Esophagus (tissue), 2 donors: ENCODE data around the gene ATP2B2. TPM values are rescaled to one million over a fixed set of nuclear protein-coding genes. Genes with fewer than 3 reads are reported as not detected.

ENCODE experiments used
- H3K27ac ChIP-seq, 2 donors: one replicate each; pipeline ENCODE4 v1.5.1; 2013; ENCODE audit warnings: low read depth in 2 of 2, mild to moderate bottlenecking in 2 of 2, inconsistent platforms in 1 of 2, low read length in 1 of 2, moderate library complexity in 1 of 2
- H3K27me3 ChIP-seq, 2 donors: one replicate each; pipeline ENCODE4 v1.6.1; 2013; ENCODE audit warnings: low read length in 2 of 2, control low read depth in 1 of 2, mild to moderate bottlenecking in 1 of 2; ENCODE audit not compliant: insufficient read depth in 2 of 2, control insufficient read depth in 1 of 2
- H3K36me3 ChIP-seq, 2 donors: one replicate each; pipeline ENCODE4 v1.6.1; 2013; ENCODE audit warnings: low read length in 1 of 2; ENCODE audit not compliant: control insufficient read depth in 2 of 2, insufficient read depth in 2 of 2
- H3K4me1 ChIP-seq, 2 donors: one replicate each; pipeline ENCODE4 v1.6.1; 2013; ENCODE audit warnings: low read length in 1 of 2; ENCODE audit not compliant: control insufficient read depth in 2 of 2, insufficient read depth in 2 of 2
- H3K4me3 ChIP-seq, 2 donors: one replicate each; pipeline ENCODE4 v1.5.1; 2013; ENCODE audit warnings: low read length in 2 of 2, mild to moderate bottlenecking in 2 of 2, low read depth in 1 of 2, moderate library complexity in 1 of 2
- H3K9me3 ChIP-seq, 2 donors: one replicate each; pipeline ENCODE4 v1.6.1; 2013; ENCODE audit warnings: mild to moderate bottlenecking in 2 of 2, low read depth in 1 of 2, low read length in 1 of 2, moderate library complexity in 1 of 2; ENCODE audit not compliant: control insufficient read depth in 2 of 2, insufficient read depth in 1 of 2
- WGBS, 2 donors: extraction: QIAGEN DNeasy Blood & Tissue Kit; methylation state at CpG; one replicate each; pipeline ENCODE4 v1.1.7; 2013; 5-methylcytosine and 5-hydroxymethylcytosine counted together
- polyA plus RNA-seq, 2 donors: library from polyadenylated mRNA; stranded (reverse); fragments of 200-250 nt; gene quantifications; one replicate each; pipeline ENCODE4 v1.2.3, GENCODE V29; 2013
- donor health status: healthy with polysubstance abuse.
- donor health status: Bipolar disorder and iron deficiency.

The ATP2B2 gene
- polyA plus RNA-seq, 2 donors, result 0.06 to 0.08 TPM

- no peaks in the 10 kb centered on the region for H3K27me3 ChIP-seq
- H3K4me3 ChIP-seq, result no peak overlapping the region
- H3K36me3 ChIP-seq, result no peaks in the 10 kb centered on the region
- H3K27ac ChIP-seq, result no peak overlapping the region
- 57 to 59% methylated on average over 5 of the region's 5 CpGs for WGBS, 2 donors
- H3K9me3 ChIP-seq, result no peaks in the 10 kb centered on the region
- H3K4me1 ChIP-seq, result no peaks in the 10 kb centered on the region
Measured at GRCh38 chr3:10523561-10523960, 18.2 kb upstream of the ATP2B2 start.

GRCh38 chr3:10522646-10523303 lies 17.4 kb upstream of the ATP2B2 start:
- Histone ChIP-seq H3K27me3 (no peaks in the 10 kb centered on the region), H3K27ac (no peak overlapping the region), H3K4me1 (no peaks in the 10 kb centered on the region), H3K4me3 (no peak overlapping the region), H3K9me3 (no peaks in the 10 kb centered on the region), H3K36me3 (no peaks in the 10 kb centered on the region)
- WGBS, 2 donors, result 78 to 86% methylated on average over 3 of the region's 3 CpGs

- no peak overlapping the region for H3K4me3 ChIP-seq
- H3K4me1 ChIP-seq, result no peaks in the 10 kb centered on the region
- 67 to 69% methylated on average over 6 of the region's 6 CpGs for WGBS, 2 donors
- H3K27ac ChIP-seq, result no peak overlapping the region
- no peaks in the 10 kb centered on the region for H3K36me3 ChIP-seq
- H3K27me3 ChIP-seq, result no peaks in the 10 kb centered on the region
- H3K9me3 ChIP-seq, result no peaks in the 10 kb centered on the region
Measured at GRCh38 chr3:10521772-10522441, 16.5 kb upstream of the ATP2B2 start.

- no peaks in the 10 kb centered on the region for H3K4me1 ChIP-seq
- no peak overlapping the region for H3K4me3 ChIP-seq
- 76% methylated on average over 4 of the region's 4 CpGs for WGBS, 2 donors
- H3K36me3 ChIP-seq, result no peaks in the 10 kb centered on the region
- H3K27me3 ChIP-seq, result no peaks in the 10 kb centered on the region
- no peak overlapping the region for H3K27ac ChIP-seq
- H3K9me3 ChIP-seq, result no peaks in the 10 kb centered on the region
Measured at GRCh38 chr3:10520072-10520471, 14.7 kb upstream of the ATP2B2 start.

GRCh38 chr3:10519236-10519635 lies 13.8 kb upstream of the ATP2B2 start:
- Histone ChIP-seq H3K4me1 (no peaks in the 10 kb centered on the region), H3K4me3 (no peak overlapping the region), H3K36me3 (no peaks in the 10 kb centered on the region), H3K27ac (no peak overlapping the region), H3K9me3 (no peaks in the 10 kb centered on the region), H3K27me3 (no peaks in the 10 kb centered on the region)
- WGBS, 2 donors, result 79 to 83% methylated on average over 7 of the region's 7 CpGs

- H3K4me3 ChIP-seq, result no peak overlapping the region
- no peaks in the 10 kb centered on the region for H3K27me3 ChIP-seq
- no peaks in the 10 kb centered on the region for H3K9me3 ChIP-seq
- 72 to 75% methylated on average over 13 of the region's 13 CpGs for WGBS, 2 donors
- H3K36me3 ChIP-seq, result no peaks in the 10 kb centered on the region
- no peaks in the 10 kb centered on the region for H3K4me1 ChIP-seq
- H3K27ac ChIP-seq, result no peak overlapping the region
Measured at GRCh38 chr3:10518506-10519150, 13.2 kb upstream of the ATP2B2 start.

GRCh38 chr3:10517627-10518026 lies 12.2 kb upstream of the ATP2B2 start:
- Histone ChIP-seq H3K27ac (no peak overlapping the region), H3K27me3 (no peaks in the 10 kb centered on the region), H3K9me3 (no peaks in the 10 kb centered on the region), H3K4me1 (peaks cover 0 to 3% of the 10 kb centered on the region in 2 donors), H3K36me3 (no peaks in the 10 kb centered on the region), H3K4me3 (no peak overlapping the region)
- 42 to 49% methylated on average over 7 of the region's 7 CpGs for WGBS, 2 donors

- no peaks in the 10 kb centered on the region for H3K36me3 ChIP-seq
- no peaks in the 10 kb centered on the region for H3K9me3 ChIP-seq
- 46 to 70% methylated on average over 14 of the region's 14 CpGs for WGBS, 2 donors
- H3K27ac ChIP-seq, result no peak overlapping the region
- no peak overlapping the region for H3K4me3 ChIP-seq
- H3K4me1 ChIP-seq, result peaks cover 0 to 3% of the 10 kb centered on the region in 2 donors
- H3K27me3 ChIP-seq, result no peaks in the 10 kb centered on the region
Measured at GRCh38 chr3:10516544-10517452, 11.4 kb upstream of the ATP2B2 start.

GRCh38 chr3:10515884-10516495 lies 10.6 kb upstream of the ATP2B2 start:
- H3K9me3 ChIP-seq, result no peaks in the 10 kb centered on the region
- H3K4me3 ChIP-seq, result no peak overlapping the region
- H3K36me3 ChIP-seq, result no peaks in the 10 kb centered on the region
- no peak overlapping the region for H3K27ac ChIP-seq
- 74 to 75% methylated on average over 7 of the region's 7 CpGs for WGBS, 2 donors
- H3K4me1 ChIP-seq, result peaks cover 0 to 3% of the 10 kb centered on the region in 2 donors
- H3K27me3 ChIP-seq, result no peaks in the 10 kb centered on the region
